HG03342 (cell line): ENCODE measurements around the gene RREB1.

Source experiments
- ATAC-seq: cut with Tn5 transposase; IDR thresholded peaks from one replicate; pipeline ENCODE4 v1.9.1; 2021; ENCODE audit warnings: mild to moderate bottlenecking, moderate library complexity; ENCODE audit not compliant: unreplicated experiment

The RREB1 gene, protein sequence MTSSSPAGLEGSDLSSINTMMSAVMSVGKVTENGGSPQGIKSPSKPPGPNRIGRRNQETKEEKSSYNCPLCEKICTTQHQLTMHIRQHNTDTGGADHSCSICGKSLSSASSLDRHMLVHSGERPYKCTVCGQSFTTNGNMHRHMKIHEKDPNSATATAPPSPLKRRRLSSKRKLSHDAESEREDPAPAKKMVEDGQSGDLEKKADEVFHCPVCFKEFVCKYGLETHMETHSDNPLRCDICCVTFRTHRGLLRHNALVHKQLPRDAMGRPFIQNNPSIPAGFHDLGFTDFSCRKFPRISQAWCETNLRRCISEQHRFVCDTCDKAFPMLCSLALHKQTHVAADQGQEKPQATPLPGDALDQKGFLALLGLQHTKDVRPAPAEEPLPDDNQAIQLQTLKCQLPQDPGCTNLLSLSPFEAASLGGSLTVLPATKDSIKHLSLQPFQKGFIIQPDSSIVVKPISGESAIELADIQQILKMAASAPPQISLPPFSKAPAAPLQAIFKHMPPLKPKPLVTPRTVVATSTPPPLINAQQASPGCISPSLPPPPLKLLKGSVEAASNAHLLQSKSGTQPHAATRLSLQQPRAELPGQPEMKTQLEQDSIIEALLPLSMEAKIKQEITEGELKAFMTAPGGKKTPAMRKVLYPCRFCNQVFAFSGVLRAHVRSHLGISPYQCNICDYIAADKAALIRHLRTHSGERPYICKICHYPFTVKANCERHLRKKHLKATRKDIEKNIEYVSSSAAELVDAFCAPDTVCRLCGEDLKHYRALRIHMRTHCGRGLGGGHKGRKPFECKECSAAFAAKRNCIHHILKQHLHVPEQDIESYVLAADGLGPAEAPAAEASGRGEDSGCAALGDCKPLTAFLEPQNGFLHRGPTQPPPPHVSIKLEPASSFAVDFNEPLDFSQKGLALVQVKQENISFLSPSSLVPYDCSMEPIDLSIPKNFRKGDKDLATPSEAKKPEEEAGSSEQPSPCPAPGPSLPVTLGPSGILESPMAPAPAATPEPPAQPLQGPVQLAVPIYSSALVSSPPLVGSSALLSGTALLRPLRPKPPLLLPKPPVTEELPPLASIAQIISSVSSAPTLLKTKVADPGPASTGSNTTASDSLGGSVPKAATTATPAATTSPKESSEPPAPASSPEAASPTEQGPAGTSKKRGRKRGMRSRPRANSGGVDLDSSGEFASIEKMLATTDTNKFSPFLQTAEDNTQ (N-terminal part only)

DNA sequence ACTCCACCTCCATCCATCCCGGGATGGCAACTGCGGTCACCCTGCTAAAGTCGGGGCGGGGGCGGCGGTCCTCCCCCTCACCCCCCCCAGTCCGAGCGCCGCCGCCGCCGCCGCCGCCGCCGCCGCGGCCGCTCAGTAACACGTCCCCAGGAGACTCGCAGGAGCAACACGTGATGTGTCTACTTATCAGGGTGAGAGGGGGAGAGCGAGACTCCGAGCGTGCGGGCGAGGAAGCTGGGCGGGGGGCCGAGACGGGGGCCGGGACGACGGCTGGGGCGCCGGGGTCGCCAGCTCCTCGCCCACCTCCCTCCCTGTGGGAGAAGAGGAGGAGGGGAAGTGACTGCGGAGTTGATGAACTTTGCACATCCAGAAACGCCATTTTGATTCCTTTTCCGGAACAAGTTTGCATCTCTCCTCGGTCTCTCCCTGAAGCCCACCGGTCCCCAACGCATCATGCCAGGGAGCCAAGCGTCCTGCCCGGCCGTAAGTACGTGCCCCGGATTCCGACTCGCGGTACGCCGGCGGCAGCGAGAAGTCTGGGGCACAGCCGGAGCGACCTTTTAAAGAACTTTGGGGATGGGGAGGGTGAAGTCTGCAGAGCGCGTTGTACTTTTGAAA lies at the start of gene RREB1:
Gene RREB1 (plus strand): TSS at position 384 of the 618 bp plus-strand sequence. CDS start 73,951 bp downstream, outside the sequence.
- peak; percentile 48 for ATAC-seq

DNA sequence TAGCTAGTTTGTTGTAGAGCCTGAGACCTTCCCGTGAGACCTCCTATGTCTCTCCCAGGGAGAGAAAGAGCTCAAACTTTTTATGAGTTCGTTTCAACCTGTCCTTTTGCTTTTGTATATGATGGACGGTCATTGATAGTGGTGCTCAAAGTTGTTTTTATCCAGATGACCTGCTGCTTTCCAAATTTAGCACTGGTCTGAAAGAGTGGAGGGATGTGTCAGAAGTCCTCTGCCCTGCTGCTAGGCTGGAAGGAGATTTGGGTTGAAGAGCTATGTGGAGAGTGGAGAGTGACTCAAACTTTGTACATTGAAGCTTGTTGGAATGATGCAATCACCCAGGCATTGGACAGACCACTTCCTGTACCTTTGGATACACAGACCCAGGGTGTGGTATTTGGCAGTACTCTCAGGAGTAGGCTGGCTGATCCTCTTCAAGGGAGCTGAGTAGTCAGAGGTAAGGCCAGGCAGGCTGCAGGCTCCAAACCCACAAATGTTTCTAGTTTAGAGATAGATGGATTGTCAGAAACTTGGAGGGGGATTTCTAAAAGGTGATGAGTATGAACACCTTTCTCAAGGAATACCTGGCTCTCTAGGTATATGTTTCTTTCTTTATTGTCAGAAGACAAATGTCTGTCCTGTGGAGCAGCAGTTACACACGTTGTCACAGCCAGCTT lies 49.4 kb upstream of the RREB1 start:
- ATAC-seq: no peak

DNA sequence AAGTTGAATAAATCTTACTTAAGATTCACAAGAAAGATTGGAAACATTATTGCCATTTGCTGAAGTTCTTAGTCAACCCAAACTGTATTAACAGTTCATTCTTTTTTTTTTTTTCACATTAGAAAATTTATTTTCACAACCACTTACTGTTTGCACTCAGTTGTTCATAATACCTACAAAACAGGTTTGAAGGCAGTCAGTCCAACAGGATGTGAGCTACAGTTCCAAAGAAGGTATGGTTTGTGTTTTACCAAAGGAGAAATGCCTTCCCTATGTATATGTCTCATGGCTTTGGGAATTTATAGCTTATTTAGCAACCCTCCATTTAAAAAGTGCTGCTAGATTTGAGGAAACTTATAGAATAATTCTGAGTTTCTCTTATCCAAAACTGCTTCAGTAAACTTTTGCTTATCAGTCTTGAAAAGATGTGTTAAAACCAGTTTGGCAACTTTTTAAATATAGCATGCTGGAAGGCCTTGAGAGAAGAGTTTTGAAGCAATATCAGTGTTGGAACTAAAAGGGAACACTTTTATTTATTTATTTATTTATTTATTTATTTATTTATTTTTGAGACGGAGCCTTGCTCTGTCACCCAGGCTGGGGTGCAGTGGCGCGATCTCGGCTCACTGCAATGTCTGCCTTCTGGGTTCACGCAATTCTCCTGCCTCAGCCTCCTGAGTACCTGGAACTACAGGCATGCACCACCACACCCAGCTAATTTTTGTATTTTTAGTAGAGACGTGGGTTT lies 46.8 kb upstream of the RREB1 start:
- ATAC-seq: no peak

DNA sequence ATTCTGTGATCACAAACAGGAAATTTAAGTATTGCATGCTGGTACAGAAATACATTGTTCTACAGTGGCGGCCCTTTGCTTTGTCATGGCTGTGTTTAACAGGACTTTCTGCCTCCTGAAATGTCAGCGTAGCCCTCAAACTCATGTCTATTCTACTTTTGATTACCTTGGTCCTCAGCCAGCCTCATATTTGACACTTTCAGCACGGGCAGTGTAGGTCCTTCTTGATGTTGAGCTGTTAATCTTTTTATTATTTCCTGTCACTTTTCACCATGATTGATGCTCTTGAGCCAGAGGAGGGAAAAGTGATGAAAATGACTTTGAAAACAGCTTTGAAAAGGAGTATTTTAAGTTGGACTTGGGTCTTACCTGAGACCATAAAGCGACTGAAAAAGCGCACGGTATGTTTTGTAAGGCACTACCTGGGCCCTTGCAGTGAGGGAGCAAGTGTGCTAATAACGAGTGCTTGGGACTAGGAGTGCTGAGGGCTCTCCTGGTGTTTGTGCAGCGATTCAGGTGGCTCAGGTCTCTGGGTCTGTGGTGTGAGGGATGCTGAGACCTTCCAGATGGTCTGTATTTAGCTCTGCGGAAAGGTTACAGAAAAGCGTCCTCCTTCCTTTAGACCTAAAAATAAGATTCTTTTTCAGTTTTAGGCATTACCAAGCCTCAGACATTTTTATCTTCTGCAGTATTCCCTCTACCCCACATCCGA lies 45.2 kb upstream of the RREB1 start:
- ATAC-seq: no peak

DNA sequence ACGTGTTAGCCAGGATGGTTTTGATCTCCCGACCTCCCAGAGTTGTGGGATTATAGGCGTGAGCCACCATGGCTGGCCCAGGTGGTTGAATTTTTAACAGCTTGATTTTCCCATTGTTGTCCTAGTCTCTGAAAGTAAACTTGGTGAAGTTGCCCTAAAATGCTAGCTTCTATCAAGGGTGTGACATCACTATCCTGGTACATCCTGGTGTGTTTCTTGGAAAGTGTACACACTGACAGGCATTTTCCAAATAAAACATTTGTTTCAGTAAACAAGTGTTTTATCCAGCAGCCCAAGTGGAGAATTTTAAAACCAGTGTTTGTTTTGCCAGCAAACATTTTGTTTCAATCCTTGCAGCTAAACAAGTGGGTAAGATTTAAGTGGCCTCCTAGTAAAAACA lies 40.5 kb upstream of the RREB1 start:
- no peak for ATAC-seq

DNA sequence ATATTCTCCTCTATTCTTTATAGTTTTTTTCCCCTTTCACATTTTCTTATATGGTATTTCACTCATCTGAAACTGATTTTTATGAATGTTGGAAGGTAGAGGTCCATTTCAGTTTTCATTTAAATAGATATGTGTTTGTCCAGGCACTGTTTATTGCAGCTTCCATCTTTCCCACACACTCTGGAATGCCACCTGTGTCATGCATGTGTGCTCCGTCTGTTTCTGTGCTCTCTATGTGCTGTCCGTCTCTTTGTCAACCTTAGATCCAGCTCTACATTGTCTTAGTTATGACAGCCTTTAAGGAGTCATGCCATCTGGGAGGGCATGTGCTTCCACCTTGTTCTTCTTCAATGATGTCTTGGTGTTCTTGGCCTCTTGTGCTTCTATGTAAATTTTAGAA lies 36.4 kb upstream of the RREB1 start:
- no peak for ATAC-seq

DNA sequence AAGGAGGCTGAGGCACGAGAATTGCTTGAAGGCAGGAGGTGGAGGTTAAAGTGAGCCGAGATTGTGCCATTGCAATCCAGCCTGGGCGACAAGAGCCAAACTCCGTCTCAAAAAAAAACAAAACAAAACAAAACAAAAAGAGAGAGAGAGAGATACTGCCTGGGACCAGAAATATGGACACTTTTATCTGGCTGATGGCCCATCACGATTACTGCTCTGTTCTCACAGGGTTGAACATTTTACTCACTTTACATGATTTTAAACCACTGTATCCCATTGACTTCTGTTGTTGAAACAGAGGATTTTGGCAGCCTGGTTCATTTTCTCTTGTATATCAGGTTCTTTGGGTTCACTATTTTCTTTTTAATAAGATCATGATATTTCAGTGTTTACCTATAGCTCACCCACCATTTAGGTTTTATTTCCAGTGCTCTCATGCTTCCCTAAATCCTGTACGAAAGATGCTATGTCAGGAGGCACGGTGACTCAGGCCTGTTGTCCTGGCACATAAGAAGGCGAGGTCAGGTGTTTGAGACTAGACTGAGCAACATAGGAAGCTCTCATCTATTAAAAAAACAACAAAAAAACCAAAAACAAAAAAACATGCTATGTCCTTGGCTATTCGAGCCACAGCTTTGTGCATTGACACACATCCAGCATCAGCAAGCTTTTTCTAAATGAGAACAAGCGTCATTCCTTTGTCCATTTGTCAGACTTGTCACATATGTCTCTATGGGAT lies 34.5 kb upstream of the RREB1 start:
- peak; percentile 25 for ATAC-seq

DNA sequence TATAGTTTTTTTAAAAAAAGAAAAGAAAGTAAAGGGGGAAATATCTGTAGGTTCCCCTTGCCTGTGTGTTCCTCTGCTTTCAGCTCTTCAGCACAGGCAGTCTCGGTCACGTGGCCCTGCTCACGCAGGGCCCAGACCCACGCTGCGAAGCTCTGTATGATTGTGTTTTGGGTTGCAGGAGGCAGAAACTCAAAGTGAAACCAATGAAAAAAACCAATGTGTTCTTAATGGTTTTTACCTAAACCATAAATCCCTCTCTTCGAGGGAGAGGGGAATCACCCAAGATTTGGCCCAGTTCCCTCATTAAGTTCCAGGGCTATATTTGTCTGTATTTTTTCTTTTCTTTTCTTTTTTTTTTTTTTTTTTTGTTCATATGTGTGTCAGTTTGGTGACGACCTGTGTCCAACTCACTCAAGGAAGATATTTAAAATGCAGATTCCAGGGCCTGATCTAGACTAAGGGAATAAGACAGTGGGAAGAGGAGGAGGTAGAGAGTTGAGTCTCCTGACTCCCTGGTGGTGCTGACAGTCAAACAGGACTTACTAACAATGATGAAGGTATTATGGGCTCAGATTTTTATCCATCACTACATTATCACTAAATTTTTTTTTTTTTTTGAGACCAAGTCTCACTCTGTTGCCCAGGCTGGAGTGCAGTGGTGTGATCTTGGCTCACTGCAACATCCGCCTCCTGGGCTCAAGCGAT lies 33.8 kb upstream of the RREB1 start:
- ATAC-seq: peak; percentile 99

DNA sequence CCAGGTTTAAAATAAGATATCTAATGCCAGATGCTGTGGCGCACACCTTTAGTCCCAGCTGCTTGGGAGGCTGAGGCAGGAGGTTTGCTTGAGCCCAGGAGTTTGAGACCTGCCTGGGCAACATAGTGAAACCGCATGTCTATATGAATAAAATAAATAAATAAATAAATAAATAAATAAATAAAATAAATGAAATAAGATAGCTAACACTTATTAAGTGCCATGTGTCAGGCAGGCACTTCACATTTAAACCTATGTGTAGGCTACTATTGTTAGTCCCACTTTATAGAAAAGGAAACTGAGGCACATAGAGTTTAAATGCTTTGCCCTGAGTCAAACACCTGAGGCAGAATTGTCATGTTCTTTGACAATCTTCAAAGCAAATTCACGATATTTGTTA lies 32.9 kb upstream of the RREB1 start:
- ATAC-seq: no peak

DNA sequence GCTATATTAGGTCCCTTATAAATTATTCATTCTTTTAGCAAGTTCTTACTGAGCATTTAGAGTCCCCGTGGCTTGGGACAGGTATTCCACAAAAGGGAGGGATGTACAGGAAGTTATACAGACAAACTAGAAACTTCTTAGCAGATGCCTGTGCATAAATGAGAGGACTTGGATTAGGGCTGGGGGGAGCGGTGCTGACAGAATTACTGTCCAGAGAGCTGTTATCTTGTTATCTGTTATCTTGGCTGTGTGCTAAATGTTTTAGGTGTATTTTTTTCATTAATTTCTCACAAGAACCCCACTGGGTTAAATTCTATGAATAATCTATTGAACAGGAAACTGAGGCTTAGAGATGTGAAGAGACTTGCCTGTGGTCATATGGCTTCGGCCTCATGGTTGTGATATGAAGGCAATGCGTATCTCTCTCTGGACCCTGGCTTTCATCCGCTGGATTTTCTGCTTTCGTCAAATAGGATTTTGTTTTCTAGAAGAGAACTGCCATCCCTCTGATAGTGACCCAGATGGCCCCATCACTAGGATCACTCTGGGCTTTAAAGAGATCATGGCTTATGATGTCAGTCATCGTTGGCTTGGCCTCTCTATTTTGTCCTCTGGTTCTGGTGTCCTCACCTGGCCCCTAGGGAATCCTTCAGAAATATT lies 32.3 kb upstream of the RREB1 start:
- ATAC-seq: no peak

DNA sequence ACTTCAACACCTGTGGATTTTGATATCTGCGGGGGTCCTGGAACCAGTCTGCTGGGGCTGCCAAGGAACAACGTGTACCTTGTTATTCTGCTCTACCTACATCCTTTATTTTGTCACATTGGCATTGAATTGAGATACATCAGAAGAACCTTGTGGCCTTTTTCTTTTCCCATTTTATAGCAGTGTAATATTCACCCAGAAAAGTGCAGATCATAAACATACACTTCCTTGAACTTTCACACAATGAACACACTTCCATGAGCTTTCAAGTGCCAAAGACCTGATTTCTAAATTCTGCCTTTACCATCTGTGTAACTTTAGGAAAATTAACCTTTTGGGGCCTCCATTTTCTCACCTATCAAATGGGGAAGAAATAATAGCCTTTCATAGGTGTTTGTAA lies 29.9 kb upstream of the RREB1 start:
- no peak for ATAC-seq

DNA sequence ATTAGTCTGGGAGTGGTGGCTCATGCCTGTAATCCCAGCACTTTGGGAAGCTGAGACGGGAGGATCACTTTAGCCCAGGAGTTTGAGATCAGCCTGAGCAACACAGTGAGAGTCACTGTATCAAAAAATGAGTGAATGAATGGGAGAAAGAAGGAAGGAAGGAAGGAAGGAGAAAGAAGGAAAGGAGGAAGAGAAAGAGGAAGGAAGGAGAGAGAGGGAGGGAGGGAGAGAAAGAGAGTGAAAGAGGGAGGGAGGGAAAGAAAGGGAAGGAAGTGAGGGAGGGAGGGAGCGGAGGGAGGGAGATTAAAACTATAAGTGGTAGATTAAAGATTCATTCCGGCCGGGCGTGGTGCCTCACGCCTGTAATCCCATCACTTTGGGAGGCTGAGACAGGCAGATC lies 28.9 kb upstream of the RREB1 start:
- ATAC-seq: no peak

DNA sequence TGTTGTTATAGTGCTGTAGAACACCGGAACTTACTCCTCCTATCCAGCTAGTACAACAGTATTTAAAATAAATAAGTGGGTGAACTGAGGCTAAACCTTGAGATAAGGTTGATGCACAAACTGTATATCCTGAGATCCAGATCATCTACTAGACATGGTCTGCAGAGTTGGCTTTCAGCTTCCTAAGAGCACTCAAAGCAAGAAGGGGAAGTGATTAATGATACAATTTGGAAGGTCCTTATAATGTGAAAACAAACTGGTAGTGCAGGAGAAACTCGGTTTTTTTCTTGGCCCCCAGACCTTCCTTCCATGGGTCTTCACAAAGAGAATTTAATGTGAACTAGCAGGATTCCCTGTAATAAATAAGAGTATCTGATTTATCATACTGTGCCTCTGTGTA lies 27.4 kb upstream of the RREB1 start:
- no peak for ATAC-seq

DNA sequence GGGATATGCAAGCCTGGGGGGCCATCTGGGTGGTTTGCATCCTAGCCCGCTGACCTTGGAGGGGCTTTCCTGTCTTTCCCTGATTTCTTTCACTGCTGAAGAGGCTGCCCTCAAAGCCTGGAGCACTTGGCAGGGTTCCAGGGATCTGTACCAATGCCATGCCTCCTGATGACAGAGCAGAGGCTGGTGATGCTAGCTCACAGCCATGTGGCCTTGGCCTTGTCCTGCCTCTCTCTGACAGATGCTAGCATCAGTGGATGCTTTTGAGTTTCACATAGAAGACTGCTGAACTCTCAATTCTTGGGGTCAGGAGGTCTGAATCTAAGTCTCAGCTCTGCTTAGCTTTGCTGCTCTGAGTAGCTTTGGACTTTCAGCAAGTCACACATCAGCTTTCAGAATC lies 21.9 kb upstream of the RREB1 start:
- peak; percentile 32 for ATAC-seq

DNA sequence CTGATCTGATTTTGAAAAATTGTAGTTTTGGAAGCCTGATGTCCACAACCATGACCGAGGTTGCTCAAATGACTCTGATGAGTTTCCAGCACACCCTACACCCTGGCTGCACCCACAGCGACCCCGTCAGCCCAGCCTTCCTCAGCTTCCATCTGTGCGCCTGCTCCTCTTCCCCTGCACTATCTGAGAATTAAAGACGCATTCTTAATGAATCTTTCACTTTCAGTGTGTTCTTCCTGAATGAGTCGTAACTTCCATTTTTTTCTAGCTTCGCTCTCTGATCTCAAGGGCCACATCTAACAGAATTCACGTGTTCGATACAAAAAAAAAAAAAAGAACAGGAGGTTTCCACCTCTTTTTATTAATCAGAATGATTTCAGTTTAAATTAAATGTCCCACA lies 21.3 kb upstream of the RREB1 start:
- peak; percentile 60 for ATAC-seq

DNA sequence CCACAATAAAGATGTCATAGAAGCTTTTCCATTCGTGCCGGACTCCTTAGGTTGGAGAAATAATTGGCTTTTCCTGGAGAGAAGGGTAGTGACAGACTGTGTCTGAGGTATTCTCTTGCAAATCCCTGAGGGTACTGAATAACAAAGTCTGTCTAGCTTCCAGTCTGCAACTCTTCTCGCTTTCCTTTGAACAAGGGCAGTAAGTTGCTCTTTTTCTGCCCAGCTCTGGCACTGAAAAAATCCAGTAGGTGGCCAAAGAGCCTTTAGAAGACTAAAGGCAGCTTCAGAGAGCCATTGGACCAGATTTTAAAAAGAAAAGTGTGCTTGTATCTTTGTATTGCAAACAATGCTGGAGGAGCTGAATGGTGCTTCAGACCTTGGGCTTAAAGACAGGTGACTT lies 20.7 kb upstream of the RREB1 start:
- ATAC-seq: no peak

DNA sequence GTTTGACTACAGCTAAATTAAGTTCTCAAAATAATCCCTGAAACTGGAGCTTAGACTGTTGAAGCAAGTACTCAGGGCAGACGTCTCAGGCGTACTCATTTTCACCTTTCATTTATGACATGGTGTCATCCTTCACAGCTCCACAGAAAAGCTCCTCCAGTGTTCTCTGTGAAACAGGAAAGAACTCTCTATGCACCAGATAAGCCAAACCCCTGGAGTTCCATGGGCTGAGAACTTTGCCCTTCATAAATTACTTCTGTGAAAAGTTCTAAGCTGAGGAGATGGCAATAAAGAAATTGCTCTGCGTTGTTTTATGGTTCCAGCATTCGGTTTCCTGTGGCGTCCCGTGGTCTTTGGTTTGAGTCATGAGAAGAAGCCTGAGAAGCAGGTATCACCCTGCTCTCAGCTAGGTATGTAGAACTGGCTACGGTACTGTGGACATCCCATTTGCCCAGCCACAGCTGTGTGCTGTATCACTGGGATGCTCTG lies 20.2 kb upstream of the RREB1 start:
- ATAC-seq: peak; percentile 53
